ENCODE data around the gene HBS1L.

Gene HBS1L

GRCh38 chr6:135085700-135086413, 31.2 kb upstream of the HBS1L start:
- Histone ChIP-seq H3K4me3 (replicated peaks; ENCODE audit: low read depth, low read length) (peak overlapping the region; percentile 39), H3K36me3 (ENCODE audit: control insufficient read depth, insufficient read depth, low read length) (no peaks in the 10 kb centered on the region), H3K27me3 (replicated peaks; ENCODE audit: control insufficient read depth, insufficient read depth, low read length) (no peaks in the 10 kb centered on the region)
- TF ChIP-seq CTCF (IDR thresholded peaks at IDR 0.05; ENCODE audit: insufficient read depth, low read length, poor library complexity, severe bottlenecking): no peak
- peak; percentile 47 for DNase-seq (ENCODE audit: extremely low read depth, insufficient read length)

DNA sequence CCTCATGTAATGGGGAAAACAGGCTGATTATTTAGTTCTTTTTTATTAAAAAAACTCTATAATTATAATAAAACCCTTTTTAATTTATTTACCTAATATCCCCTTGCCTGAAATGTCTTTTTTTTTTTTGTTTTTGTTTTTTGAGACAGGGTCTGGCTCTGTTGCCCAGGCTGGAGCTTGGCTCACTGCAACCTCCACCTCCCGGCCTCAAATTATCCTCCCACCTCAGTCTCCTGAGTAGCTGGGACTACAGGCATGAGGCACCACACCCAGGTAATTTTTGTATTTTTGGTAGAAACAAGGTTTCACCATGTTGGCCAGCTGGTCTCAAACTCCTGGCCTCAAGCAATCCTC, 30.3 kb upstream of the HBS1L start:
- Histone ChIP-seq H3K4me3 (replicated peaks; ENCODE audit: low read depth, low read length) (no peak overlapping the region), H3K27me3 (replicated peaks; ENCODE audit: control insufficient read depth, insufficient read depth, low read length) (no peaks in the 10 kb centered on the region), H3K36me3 (ENCODE audit: control insufficient read depth, insufficient read depth, low read length) (no peaks in the 10 kb centered on the region)
- TF ChIP-seq CTCF (IDR thresholded peaks at IDR 0.05; ENCODE audit: insufficient read depth, low read length, poor library complexity, severe bottlenecking): no peak
- no peak for DNase-seq (ENCODE audit: extremely low read depth, insufficient read length)

GRCh38 chr6:135084001-135084915, 29.6 kb upstream of the HBS1L start:
- no peak overlapping the region for H3K4me3 ChIP-seq (replicated peaks; ENCODE audit: low read depth, low read length)
- no peaks in the 10 kb centered on the region for H3K27me3 ChIP-seq (replicated peaks; ENCODE audit: control insufficient read depth, insufficient read depth, low read length)
- H3K36me3 ChIP-seq (ENCODE audit: control insufficient read depth, insufficient read depth, low read length): no peaks in the 10 kb centered on the region
- TF ChIP-seq CTCF (IDR thresholded peaks at IDR 0.05; ENCODE audit: insufficient read depth, low read length, poor library complexity, severe bottlenecking): no peak
- DNase-seq (ENCODE audit: extremely low read depth, insufficient read length): no peak

DNA sequence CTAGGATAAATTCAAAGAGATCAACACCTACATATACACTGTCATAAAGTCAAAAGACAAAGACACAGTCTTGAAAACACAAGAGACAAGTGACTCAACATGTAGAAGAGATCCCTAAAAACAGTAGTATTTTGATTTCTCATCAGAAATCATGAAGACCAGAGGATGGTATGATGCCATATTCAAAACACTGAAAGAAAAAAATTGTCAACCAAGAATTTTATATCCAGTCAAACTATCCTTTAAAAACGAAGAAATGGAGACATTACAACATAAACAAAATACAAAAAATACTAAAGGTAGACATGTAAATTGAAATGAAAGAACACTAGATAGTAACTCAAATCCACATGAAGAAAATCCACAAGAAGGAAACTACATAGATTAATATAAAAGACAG, 27.3 kb upstream of the HBS1L start:
- H3K4me3 ChIP-seq (replicated peaks; ENCODE audit: low read depth, low read length): no peak overlapping the region
- no peak for TF ChIP-seq CTCF (IDR thresholded peaks at IDR 0.05; ENCODE audit: insufficient read depth, low read length, poor library complexity, severe bottlenecking)
- no peak for DNase-seq (ENCODE audit: extremely low read depth, insufficient read length)
- no peaks in the 10 kb centered on the region for H3K27me3 ChIP-seq (replicated peaks; ENCODE audit: control insufficient read depth, insufficient read depth, low read length)
- no peaks in the 10 kb centered on the region for H3K36me3 ChIP-seq (ENCODE audit: control insufficient read depth, insufficient read depth, low read length)

DNA sequence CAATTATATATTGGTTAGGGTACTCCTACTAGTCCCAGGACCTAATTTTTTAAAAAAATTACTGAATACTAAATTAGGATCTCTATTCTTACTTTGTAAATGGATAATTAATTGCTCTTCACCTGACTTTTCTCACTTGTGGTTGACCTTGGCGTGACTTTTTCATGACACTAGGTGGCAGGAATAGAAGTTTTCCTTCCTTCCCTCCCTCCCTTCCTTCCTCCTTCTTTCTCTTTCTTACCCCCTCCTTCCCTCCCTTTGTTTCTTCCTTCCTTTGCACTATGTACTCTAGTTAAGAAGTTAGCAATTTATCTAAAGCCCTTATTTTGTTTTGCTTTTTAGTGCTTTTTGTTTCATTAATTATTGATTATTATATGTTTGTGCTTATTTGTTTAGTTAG, 20.4 kb upstream of the HBS1L start:
- no peak for DNase-seq (ENCODE audit: extremely low read depth, insufficient read length)
- H3K36me3 ChIP-seq (ENCODE audit: control insufficient read depth, insufficient read depth, low read length): no peaks in the 10 kb centered on the region
- no peak for TF ChIP-seq CTCF (IDR thresholded peaks at IDR 0.05; ENCODE audit: insufficient read depth, low read length, poor library complexity, severe bottlenecking)

More for the DNA sequence above, 20.4 kb upstream of the HBS1L start:
- Histone ChIP-seq H3K4me3 (replicated peaks; ENCODE audit: low read depth, low read length) (no peak overlapping the region), H3K27me3 (replicated peaks; ENCODE audit: control insufficient read depth, insufficient read depth, low read length) (no peaks in the 10 kb centered on the region)

Data from GM06990 (cell line).